ENCODE measurements around the gene STEAP1B.

The STEAP1B gene

DNA sequence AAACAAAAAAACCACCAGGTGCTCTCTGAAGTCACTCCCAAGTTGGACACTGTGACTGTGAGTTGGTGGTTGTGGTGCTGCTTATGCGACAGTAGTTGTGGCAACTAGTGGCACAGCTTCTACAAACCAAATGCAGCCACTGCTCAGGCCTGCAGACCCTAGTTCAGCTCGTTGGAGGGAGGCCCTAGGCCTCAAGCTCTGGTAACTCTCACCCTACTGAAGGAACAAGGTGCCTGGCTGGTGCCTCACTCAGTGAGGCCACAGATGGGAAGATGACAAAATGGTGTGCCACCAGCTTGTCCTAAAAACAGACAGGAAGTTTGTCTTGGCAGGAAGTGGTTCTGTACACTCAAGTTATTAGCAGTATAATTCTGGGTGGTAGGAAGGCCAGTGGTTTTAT lies 97.7 kb downstream of the STEAP1B start:
- WGBS (ENCODE audit: insufficient coverage, insufficient read length), result no CpG with 5 or more reads among the region's 2 CpGs
- H3K4me1 ChIP-seq (ENCODE audit: control insufficient read depth, insufficient read depth, low read length), result no peaks in the 10 kb centered on the region
- no peak overlapping the region for H3K4me3 ChIP-seq (ENCODE audit: low read length)
- H3K27ac ChIP-seq (ENCODE audit: low read length), result no peak overlapping the region
- H3K36me3 ChIP-seq (ENCODE audit: control insufficient read depth, insufficient read depth, low read length), result no peaks in the 10 kb centered on the region
- no peaks in the 10 kb centered on the region for H3K9me3 ChIP-seq (ENCODE audit: control insufficient read depth, insufficient read depth, low read length)
- H3K27me3 ChIP-seq (ENCODE audit: control insufficient read depth, insufficient read depth, low read length), result no peaks in the 10 kb centered on the region
- no peak for DNase-seq (ENCODE audit: low read depth, low spot score)

DNA sequence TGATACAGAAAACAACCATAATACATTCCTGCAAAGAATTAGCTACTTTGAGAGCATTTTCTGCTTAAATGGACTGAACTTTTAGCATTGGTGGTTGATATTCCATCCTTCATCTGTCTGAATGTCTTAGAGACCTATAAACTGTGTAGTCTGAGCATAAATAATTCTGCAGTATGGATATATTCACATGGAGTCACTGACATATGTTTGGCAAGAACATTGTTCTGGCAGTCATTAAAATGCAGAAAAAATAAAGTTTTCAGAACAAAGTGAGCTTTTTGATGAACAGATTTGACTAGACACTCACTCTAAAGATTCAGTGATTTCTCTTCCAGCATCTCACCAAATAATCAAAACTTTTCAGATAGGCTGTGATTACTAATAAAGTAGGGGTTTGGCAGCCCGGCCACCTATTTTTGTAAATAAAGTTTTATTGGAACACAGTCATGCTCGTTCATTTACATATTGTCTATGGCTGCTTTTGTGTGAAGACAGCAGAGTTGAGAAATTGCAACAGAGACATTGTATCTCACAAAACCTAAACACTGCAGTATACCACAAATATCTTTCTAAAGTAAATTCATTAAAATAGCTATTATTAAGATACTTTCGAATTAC lies 98.9 kb downstream of the STEAP1B start:
- no peaks in the 10 kb centered on the region for H3K36me3 ChIP-seq (ENCODE audit: control insufficient read depth, insufficient read depth, low read length)

GRCh38 chr7:22400150-22400814 lies 99.7 kb downstream of the STEAP1B start:
- Histone ChIP-seq H3K27me3 (ENCODE audit: control insufficient read depth, insufficient read depth, low read length) (no peaks in the 10 kb centered on the region), H3K9me3 (ENCODE audit: control insufficient read depth, insufficient read depth, low read length) (no peaks in the 10 kb centered on the region), H3K4me1 (ENCODE audit: control insufficient read depth, insufficient read depth, low read length) (no peaks in the 10 kb centered on the region), H3K4me3 (ENCODE audit: low read length) (no peak overlapping the region), H3K27ac (ENCODE audit: low read length) (no peak overlapping the region), H3K36me3 (ENCODE audit: control insufficient read depth, insufficient read depth, low read length) (no peaks in the 10 kb centered on the region)
- WGBS (ENCODE audit: insufficient coverage, insufficient read length), result no CpG with 5 or more reads among the region's 10 CpGs
- DNase-seq (ENCODE audit: low read depth, low spot score), result no peak

More for the DNA sequence above, 98.9 kb downstream of the STEAP1B start:
- DNase-seq (ENCODE audit: low read depth, low spot score), result no peak
- Histone ChIP-seq H3K27ac (ENCODE audit: low read length) (no peak overlapping the region), H3K4me3 (ENCODE audit: low read length) (no peak overlapping the region), H3K4me1 (ENCODE audit: control insufficient read depth, insufficient read depth, low read length) (no peaks in the 10 kb centered on the region), H3K9me3 (ENCODE audit: control insufficient read depth, insufficient read depth, low read length) (no peaks in the 10 kb centered on the region), H3K27me3 (ENCODE audit: control insufficient read depth, insufficient read depth, low read length) (no peaks in the 10 kb centered on the region)
- no CpG with 5 or more reads among the region's 3 CpGs for WGBS (ENCODE audit: insufficient coverage, insufficient read length)

- DNase-seq (ENCODE audit: low read depth, low spot score), result no peak
- Histone ChIP-seq H3K27me3 (ENCODE audit: control insufficient read depth, insufficient read depth, low read length) (no peaks in the 10 kb centered on the region), H3K27ac (ENCODE audit: low read length) (no peak overlapping the region), H3K4me3 (ENCODE audit: low read length) (no peak overlapping the region), H3K36me3 (ENCODE audit: control insufficient read depth, insufficient read depth, low read length) (no peaks in the 10 kb centered on the region), H3K4me1 (ENCODE audit: control insufficient read depth, insufficient read depth, low read length) (no peaks in the 10 kb centered on the region), H3K9me3 (ENCODE audit: control insufficient read depth, insufficient read depth, low read length) (no peaks in the 10 kb centered on the region)
- no CpG with 5 or more reads among the region's 2 CpGs for WGBS (ENCODE audit: insufficient coverage, insufficient read length)
Observed at GRCh38 chr7:22399546-22399945, 100.4 kb downstream of the STEAP1B start.

DNA sequence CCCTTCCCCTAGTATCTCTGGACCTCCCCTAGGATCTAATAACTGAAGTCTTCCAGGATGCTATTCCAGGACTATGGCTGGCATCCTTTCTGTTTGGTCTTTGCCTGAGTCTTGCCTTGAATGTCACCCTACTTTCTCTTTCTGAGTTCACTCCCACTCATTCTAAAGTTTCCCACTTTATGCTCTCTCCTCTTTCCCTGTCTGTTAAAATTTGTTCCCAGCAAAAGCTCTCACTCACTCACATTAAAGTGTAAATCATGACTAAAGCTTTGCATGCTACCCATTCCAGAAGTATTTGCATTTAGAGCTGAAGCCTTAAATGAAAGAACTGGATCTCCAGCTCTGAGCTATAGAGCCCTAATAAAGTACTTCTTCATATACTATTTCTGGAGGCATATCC lies 100.9 kb downstream of the STEAP1B start:
- H3K4me3 ChIP-seq (ENCODE audit: low read length), result no peak overlapping the region
- no peak for DNase-seq (ENCODE audit: low read depth, low spot score)
- H3K36me3 ChIP-seq (ENCODE audit: control insufficient read depth, insufficient read depth, low read length), result no peaks in the 10 kb centered on the region
- H3K9me3 ChIP-seq (ENCODE audit: control insufficient read depth, insufficient read depth, low read length), result no peaks in the 10 kb centered on the region
- no peak overlapping the region for H3K27ac ChIP-seq (ENCODE audit: low read length)
- H3K27me3 ChIP-seq (ENCODE audit: control insufficient read depth, insufficient read depth, low read length), result no peaks in the 10 kb centered on the region
- no peaks in the 10 kb centered on the region for H3K4me1 ChIP-seq (ENCODE audit: control insufficient read depth, insufficient read depth, low read length)

- no peak overlapping the region for H3K4me3 ChIP-seq (ENCODE audit: low read length)
- WGBS (ENCODE audit: insufficient coverage, insufficient read length), result no CpG with 5 or more reads among the region's 5 CpGs
- DNase-seq (ENCODE audit: low read depth, low spot score), result no peak
Observed at GRCh38 chr7:22397981-22398380, 102.0 kb downstream of the STEAP1B start.

GRCh38 chr7:22395222-22395621 lies 104.8 kb downstream of the STEAP1B start:
- Histone ChIP-seq H3K27me3 (ENCODE audit: control insufficient read depth, insufficient read depth, low read length) (no peaks in the 10 kb centered on the region), H3K27ac (ENCODE audit: low read length) (no peak overlapping the region), H3K9me3 (ENCODE audit: control insufficient read depth, insufficient read depth, low read length) (no peaks in the 10 kb centered on the region), H3K4me3 (ENCODE audit: low read length) (no peak overlapping the region), H3K36me3 (ENCODE audit: control insufficient read depth, insufficient read depth, low read length) (no peaks in the 10 kb centered on the region), H3K4me1 (ENCODE audit: control insufficient read depth, insufficient read depth, low read length) (no peaks in the 10 kb centered on the region)
- no peak for DNase-seq (ENCODE audit: low read depth, low spot score)
- no CpG with 5 or more reads among the region's 6 CpGs for WGBS (ENCODE audit: insufficient coverage, insufficient read length)

More at GRCh38 chr7:22397981-22398380, 102.0 kb downstream of the STEAP1B start:
- Histone ChIP-seq H3K9me3 (ENCODE audit: control insufficient read depth, insufficient read depth, low read length) (no peaks in the 10 kb centered on the region), H3K36me3 (ENCODE audit: control insufficient read depth, insufficient read depth, low read length) (no peaks in the 10 kb centered on the region), H3K4me1 (ENCODE audit: control insufficient read depth, insufficient read depth, low read length) (no peaks in the 10 kb centered on the region), H3K27ac (ENCODE audit: low read length) (no peak overlapping the region), H3K27me3 (ENCODE audit: control insufficient read depth, insufficient read depth, low read length) (no peaks in the 10 kb centered on the region)

- DNase-seq (ENCODE audit: low read depth, low spot score), result no peak
- no peak overlapping the region for H3K27ac ChIP-seq (ENCODE audit: low read length)
- no peaks in the 10 kb centered on the region for H3K9me3 ChIP-seq (ENCODE audit: control insufficient read depth, insufficient read depth, low read length)
- H3K27me3 ChIP-seq (ENCODE audit: control insufficient read depth, insufficient read depth, low read length), result no peaks in the 10 kb centered on the region
- no peaks in the 10 kb centered on the region for H3K36me3 ChIP-seq (ENCODE audit: control insufficient read depth, insufficient read depth, low read length)
- H3K4me1 ChIP-seq (ENCODE audit: control insufficient read depth, insufficient read depth, low read length), result no peaks in the 10 kb centered on the region
- H3K4me3 ChIP-seq (ENCODE audit: low read length), result no peak overlapping the region
- WGBS (ENCODE audit: insufficient coverage, insufficient read length), result 100% methylated on average over 1 of the region's 3 CpGs
Observed at GRCh38 chr7:22394739-22395138, 105.2 kb downstream of the STEAP1B start.

- Histone ChIP-seq H3K36me3 (ENCODE audit: control insufficient read depth, insufficient read depth, low read length) (no peaks in the 10 kb centered on the region), H3K4me1 (ENCODE audit: control insufficient read depth, insufficient read depth, low read length) (no peaks in the 10 kb centered on the region), H3K4me3 (ENCODE audit: low read length) (no peak overlapping the region), H3K9me3 (ENCODE audit: control insufficient read depth, insufficient read depth, low read length) (no peaks in the 10 kb centered on the region), H3K27me3 (ENCODE audit: control insufficient read depth, insufficient read depth, low read length) (no peaks in the 10 kb centered on the region), H3K27ac (ENCODE audit: low read length) (no peak overlapping the region)
- WGBS (ENCODE audit: insufficient coverage, insufficient read length), result 100% methylated on average over 1 of the region's 13 CpGs
- no peak for DNase-seq (ENCODE audit: low read depth, low spot score)
Observed at GRCh38 chr7:22393913-22394729, 105.9 kb downstream of the STEAP1B start.

DNA sequence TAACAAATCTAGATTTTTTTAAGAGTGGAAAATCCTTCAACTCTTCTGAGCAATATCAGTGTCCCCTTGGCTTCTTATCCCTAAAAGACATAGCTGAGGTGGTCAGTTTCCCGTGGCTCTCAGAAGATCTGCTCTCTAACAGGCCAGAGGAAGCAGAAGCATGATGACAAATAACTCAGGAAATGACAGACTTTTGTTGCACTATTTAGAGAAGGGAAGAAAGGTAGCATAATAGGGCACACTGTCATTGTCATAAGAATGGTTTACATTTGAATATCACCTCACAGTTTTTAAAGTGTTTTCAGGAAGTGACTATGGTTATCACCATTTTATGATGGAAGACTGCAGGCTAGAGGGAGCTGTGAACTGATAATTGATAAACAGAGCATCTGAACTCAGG lies 109.5 kb downstream of the STEAP1B start:
- no peaks in the 10 kb centered on the region for H3K36me3 ChIP-seq (ENCODE audit: control insufficient read depth, insufficient read depth, low read length)
- no peak overlapping the region for H3K27ac ChIP-seq (ENCODE audit: low read length)
- H3K27me3 ChIP-seq (ENCODE audit: control insufficient read depth, insufficient read depth, low read length), result no peaks in the 10 kb centered on the region
- H3K4me3 ChIP-seq (ENCODE audit: low read length), result no peak overlapping the region
- no peaks in the 10 kb centered on the region for H3K4me1 ChIP-seq (ENCODE audit: control insufficient read depth, insufficient read depth, low read length)
- H3K9me3 ChIP-seq (ENCODE audit: control insufficient read depth, insufficient read depth, low read length), result no peaks in the 10 kb centered on the region
- no CpG with 5 or more reads among the region's 1 CpG for WGBS (ENCODE audit: insufficient coverage, insufficient read length)
- DNase-seq (ENCODE audit: low read depth, low spot score), result no peak

All from iPS DF 6.9 (cell line).